Nephron progenitor cell (in vitro differentiated cells): Measurements from ENCODE around the gene METTL25.

Experiments used
- DNase-seq: peaks from one replicate; pipeline ENCODE4 v3.0.0; 2021
- H3K27ac Mint-ChIP-seq: 2 replicates; pipeline ENCODE4 v1.8.0; 2021; ENCODE audit warnings: mild to moderate bottlenecking, moderate library complexity, mixed read lengths
- H3K27me3 Mint-ChIP-seq: 2 replicates; pipeline ENCODE4 v1.8.0; 2021; ENCODE audit warnings: mild to moderate bottlenecking, low read depth, mixed read lengths; ENCODE audit not compliant: poor library complexity
- H3K36me3 Mint-ChIP-seq: 2 replicates; pipeline ENCODE4 v1.8.0; 2021; ENCODE audit warnings: low read depth, mixed read lengths
- H3K4me1 Mint-ChIP-seq: 2 replicates; pipeline ENCODE4 v1.8.0; 2021; ENCODE audit warnings: mixed read lengths
- H3K4me3 Mint-ChIP-seq: 2 replicates; pipeline ENCODE4 v1.8.0; 2021; ENCODE audit warnings: mild to moderate bottlenecking, moderate library complexity, mixed read lengths
- H3K9me3 Mint-ChIP-seq: 2 replicates; pipeline ENCODE4 v1.8.0; 2021; ENCODE audit warnings: mild to moderate bottlenecking, moderate library complexity, mixed read lengths
- TF ChIP-seq, protein P1 (sequence below): fragments of 200-600 bp; sonication (generic); IDR thresholded peaks from 2 replicates; pipeline ENCODE4 v1.5.0; 2021; ENCODE audit warnings: antibody characterized with exemption

The METTL25 gene

DNA sequence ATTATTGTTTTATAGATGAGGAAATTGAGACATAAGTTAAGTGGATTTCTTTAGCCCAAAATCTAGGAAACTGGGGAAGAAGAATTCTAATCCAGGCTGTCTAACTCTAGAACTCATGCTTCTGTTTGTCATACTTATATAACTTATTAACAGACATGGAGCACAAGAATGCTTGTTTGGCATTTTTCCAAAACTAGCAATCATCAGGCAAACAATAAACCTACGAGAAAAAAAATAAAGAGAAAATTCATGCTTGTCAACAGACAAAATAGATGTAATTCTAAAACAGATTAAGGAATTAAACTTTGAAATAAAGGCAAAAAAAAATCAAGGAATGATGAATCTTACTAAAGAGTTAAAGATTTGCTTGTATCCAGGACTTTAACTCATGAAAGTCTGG is 103.1 kb downstream of the METTL25 start:
- Mint-ChIP-seq H3K27me3 (no peaks in the 10 kb centered on the region), H3K9me3 (no peaks in the 10 kb centered on the region), H3K4me1 (no peaks in the 10 kb centered on the region), H3K27ac (no peak overlapping the region), H3K36me3 (no peaks in the 10 kb centered on the region), H3K4me3 (no peak overlapping the region)
- TF ChIP-seq, protein P1, sequence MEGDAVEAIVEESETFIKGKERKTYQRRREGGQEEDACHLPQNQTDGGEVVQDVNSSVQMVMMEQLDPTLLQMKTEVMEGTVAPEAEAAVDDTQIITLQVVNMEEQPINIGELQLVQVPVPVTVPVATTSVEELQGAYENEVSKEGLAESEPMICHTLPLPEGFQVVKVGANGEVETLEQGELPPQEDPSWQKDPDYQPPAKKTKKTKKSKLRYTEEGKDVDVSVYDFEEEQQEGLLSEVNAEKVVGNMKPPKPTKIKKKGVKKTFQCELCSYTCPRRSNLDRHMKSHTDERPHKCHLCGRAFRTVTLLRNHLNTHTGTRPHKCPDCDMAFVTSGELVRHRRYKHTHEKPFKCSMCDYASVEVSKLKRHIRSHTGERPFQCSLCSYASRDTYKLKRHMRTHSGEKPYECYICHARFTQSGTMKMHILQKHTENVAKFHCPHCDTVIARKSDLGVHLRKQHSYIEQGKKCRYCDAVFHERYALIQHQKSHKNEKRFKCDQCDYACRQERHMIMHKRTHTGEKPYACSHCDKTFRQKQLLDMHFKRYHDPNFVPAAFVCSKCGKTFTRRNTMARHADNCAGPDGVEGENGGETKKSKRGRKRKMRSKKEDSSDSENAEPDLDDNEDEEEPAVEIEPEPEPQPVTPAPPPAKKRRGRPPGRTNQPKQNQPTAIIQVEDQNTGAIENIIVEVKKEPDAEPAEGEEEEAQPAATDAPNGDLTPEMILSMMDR: no peak
- DNase-seq: no peak

DNA sequence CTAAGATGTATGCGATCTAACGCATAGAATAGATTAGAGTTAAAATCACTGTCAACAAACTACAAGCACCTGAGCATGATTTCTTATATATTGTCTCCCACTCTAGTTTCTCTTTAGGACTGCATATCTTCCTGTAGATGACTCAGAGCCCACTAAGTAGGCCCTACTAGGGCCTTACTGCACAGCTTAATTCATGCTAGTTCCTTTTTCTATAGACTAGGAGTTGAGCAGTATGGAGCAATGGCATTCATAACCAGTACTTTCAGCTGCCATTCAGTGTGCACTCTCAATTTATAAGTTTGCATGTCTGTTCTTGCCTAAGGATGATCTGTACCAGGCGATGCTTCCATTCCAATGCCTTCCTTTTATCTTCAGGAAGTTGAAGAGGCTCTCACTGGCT is 103.5 kb downstream of the METTL25 start:
- H3K9me3 Mint-ChIP-seq: no peaks in the 10 kb centered on the region
- H3K4me3 Mint-ChIP-seq: no peak overlapping the region
- no peak overlapping the region for H3K27ac Mint-ChIP-seq
- TF ChIP-seq, protein P1: no peak
- H3K4me1 Mint-ChIP-seq: no peaks in the 10 kb centered on the region
- no peaks in the 10 kb centered on the region for H3K27me3 Mint-ChIP-seq
- no peaks in the 10 kb centered on the region for H3K36me3 Mint-ChIP-seq
- no peak for DNase-seq

DNA sequence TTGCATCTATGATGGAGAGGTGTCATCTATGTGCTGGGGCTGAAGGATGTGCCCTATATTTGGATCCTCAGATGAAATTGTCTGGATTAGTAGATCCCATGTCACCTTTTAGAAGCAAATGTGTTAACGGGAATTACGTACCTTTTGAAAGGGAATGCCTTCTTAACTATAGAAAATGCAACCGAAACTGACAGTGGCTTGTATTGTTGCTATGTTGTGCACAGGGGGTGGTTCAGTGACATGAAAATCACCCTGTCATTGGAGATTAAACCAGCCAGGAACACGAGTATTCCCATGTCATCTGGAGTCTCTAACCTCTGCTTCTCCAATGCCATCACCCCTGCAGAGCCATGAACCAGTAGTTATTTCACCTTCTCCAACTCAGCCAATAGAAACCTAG is 110.2 kb downstream of the METTL25 start:
- Mint-ChIP-seq H3K4me1 (no peaks in the 10 kb centered on the region), H3K27me3 (no peaks in the 10 kb centered on the region), H3K4me3 (no peak overlapping the region), H3K9me3 (peaks cover 17% of the 10 kb centered on the region), H3K27ac (no peak overlapping the region), H3K36me3 (peaks cover 20% of the 10 kb centered on the region)
- DNase-seq: no peak
- TF ChIP-seq, protein P1: no peak

DNA sequence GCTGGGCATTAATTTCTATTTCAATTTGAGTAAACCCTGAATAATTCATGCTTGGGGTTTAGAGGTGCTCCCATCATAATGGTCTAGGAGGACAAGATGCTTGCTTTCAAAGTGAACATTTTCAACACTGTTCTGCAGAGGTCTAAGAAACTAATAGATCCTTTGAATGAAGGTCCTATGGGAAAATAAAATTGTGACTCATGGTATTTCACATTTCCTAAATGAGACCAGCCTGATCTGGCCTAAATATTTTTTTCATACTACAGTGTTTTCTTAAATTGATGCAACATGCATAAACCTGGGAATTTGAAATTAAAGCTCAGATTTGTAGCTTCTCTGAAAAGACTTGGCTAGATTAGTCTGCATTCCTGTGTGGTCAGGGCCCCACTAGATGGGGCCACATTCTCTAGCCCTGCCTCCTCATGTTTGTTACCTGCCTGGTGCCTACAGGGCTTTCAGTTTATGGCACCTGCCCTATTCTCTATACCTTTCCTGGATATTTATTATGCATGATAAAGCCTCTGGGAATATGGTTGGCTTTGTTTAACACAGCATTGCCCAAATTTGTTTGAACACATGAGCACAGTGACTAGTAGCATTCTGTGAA is 112.7 kb downstream of the METTL25 start:
- no peak for DNase-seq
- peaks cover 17% of the 10 kb centered on the region for H3K9me3 Mint-ChIP-seq

DNA sequence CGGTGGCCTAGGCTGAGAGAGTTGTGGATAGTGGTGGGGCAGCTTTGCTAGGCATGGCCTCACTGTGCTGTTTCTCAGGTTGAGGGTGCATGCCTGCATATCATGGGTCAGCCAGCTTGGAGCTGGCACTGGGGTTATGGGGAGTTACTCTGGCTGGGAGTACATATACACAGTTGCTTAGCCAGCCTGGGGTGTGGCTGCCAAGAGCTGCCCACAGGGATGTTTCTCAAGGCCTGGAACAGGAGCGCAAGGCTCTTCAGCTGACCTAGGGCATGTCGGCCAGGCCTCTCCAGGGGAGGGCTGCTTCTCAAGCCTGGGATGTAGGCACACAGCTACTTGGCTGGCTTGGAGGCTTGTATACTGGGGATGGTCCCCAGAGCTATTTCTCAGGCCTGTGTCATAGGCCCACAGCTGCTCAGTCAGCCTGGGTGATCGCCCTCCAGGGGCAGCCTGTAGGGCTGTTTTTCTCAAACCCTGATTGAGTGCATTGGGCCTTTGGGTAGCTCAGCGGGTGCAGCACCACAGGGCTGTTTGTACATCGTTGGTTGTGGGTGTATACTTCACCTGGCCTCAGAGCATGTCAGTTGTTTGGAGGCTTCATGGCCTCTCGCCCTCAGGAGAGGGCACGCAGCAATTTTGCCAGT is 114.9 kb downstream of the METTL25 start:
- H3K9me3 Mint-ChIP-seq: peaks cover 17% of the 10 kb centered on the region
- DNase-seq: no peak
- H3K36me3 Mint-ChIP-seq: peaks cover 20% of the 10 kb centered on the region
- H3K4me1 Mint-ChIP-seq: no peaks in the 10 kb centered on the region
- no peak overlapping the region for H3K4me3 Mint-ChIP-seq
- TF ChIP-seq, protein P1: no peak
- H3K27ac Mint-ChIP-seq: no peak overlapping the region
- H3K27me3 Mint-ChIP-seq: no peaks in the 10 kb centered on the region

More for the DNA sequence above, 112.7 kb downstream of the METTL25 start:
- H3K27ac Mint-ChIP-seq: no peak overlapping the region
- peaks cover 20% of the 10 kb centered on the region for H3K36me3 Mint-ChIP-seq
- TF ChIP-seq, protein P1: no peak
- H3K27me3 Mint-ChIP-seq: no peaks in the 10 kb centered on the region
- no peaks in the 10 kb centered on the region for H3K4me1 Mint-ChIP-seq
- no peak overlapping the region for H3K4me3 Mint-ChIP-seq

DNA sequence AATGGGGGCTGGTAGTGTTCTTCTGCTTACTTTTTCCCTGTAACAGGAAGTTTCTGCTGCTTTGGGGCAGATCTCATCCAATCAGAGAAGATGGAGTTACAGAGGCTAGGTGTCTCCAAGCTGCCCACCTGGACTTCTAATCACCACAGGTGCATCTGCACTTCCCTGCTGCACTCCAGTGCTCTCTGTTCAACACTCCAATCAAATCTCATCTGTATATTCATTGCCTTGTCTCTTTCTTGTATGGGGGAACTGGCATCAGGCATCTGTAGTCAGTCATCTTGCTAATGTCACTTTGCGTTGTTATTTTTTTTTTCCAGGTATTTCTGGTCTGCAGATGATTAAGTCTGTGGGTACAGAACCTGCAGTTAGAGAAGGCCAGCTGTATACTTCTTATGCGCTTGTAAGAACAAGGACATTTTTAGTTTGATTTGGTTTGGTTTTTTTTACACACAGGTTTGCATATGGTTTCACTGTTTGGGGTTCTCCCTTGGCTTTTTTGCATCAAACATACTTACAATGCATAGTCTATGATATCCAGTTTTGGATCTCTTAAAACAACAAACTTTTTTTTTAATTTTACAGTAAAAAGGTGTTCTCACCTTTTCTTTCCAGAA is 116.0 kb downstream of the METTL25 start:
- no peak for DNase-seq
- TF ChIP-seq, protein P1: no peak
- Mint-ChIP-seq H3K4me3 (no peak overlapping the region), H3K27ac (no peak overlapping the region), H3K27me3 (no peaks in the 10 kb centered on the region), H3K36me3 (peaks cover 14% of the 10 kb centered on the region), H3K9me3 (peaks cover 17% of the 10 kb centered on the region), H3K4me1 (no peaks in the 10 kb centered on the region)
